Vein endothelial cell (primary cell): ENCODE results near the gene ANGPTL8. TPM values are rescaled to one million over a fixed set of nuclear protein-coding genes. Genes with fewer than 3 reads are reported as not detected.

Source experiments
- total RNA-seq: library from RNA; depleted of rRNA; stranded (reverse); fragments of >200 nt; gene quantifications from 2 replicates; pipeline ENCODE4 v1.2.3, GENCODE V29; 2012

ANGPTL8 gene, protein sequence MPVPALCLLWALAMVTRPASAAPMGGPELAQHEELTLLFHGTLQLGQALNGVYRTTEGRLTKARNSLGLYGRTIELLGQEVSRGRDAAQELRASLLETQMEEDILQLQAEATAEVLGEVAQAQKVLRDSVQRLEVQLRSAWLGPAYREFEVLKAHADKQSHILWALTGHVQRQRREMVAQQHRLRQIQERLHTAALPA
- total RNA-seq = not detected in 2 replicates

GRCh38 chr19:11239377-11240000 is at the start of gene ANGPTL8:
Gene ANGPTL8, plus strand, starts transcription at chr19:11239619. Its CDS starts 19 bp downstream, at chr19:11239638.

DNA sequence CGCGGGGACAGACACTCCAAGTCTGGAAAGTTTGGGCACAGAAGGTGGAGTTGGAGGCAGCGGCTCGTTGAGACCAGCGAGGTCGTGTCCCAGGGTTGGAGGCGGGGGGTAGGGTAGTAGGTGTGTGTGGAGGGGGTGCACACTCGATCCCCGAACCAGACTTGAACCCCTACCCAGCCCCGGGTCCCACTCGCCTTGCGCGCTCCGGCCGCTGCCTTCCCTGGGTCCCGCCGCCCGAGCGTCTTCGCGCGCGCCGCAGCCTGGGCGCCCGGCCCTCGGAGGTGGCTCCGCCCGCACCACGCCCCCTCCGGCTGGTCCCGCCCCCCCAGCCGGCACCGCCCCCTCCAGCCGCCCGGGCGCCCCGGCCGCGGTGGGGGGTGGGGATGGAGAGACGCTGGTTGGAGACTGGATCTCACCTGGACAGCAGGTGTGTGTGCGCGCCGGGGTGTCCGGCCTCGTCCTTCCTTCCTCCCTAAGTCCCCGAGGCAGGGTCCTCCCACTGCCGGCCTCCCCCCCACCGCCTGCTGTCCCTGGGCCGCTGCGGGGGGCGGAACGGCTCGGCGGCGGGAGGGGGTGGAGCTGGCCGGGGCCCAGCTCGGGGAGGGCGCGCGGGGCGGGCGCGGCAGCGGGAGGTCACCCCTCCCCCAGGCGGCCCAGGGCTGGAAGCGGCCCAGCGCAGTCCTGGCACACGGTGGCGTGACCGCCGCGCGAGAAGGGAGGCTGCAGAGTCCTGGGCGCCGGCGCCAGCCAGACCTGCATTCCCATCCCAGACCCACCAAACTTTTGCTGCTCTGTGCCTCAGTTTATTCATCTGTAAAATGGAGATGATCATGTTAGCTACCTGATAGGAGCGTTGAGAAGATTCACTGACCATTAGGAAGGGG is 41.9 kb upstream of the ANGPTL8 start, which contains the start of gene KANK2:
Gene KANK2, minus strand, starts transcription at position 255 of the 884 bp plus-strand sequence. CDS start 3,034 bp downstream, outside the sequence.

GRCh38 chr19:11261971-11262839 is 22.8 kb downstream of the ANGPTL8 start, which contains the start of gene DOCK6:
Gene DOCK6, minus strand, starts transcription at chr19:11262524. Its CDS starts 84 bp downstream, at chr19:11262440.

Other genes with a start within 250 kb of the ANGPTL8 start
- gene LDLR, start 150.2 kb upstream of the ANGPTL8 start, total RNA-seq = 37.9 and 114 TPM in 2 replicates
- 24.5 and 47.7 TPM in 2 replicates for gene SPC24, start 83.8 kb upstream of the ANGPTL8 start, total RNA-seq
- 72.2 and 91.8 TPM in 2 replicates for gene KANK2, start 42.1 kb upstream of the ANGPTL8 start, total RNA-seq
- gene DOCK6, start 22.9 kb downstream of the ANGPTL8 start, total RNA-seq = 141 and 170 TPM in 2 replicates
- gene TSPAN16, start 56.5 kb downstream of the ANGPTL8 start, total RNA-seq = not detected in 2 replicates
- 52.0 and 59.1 TPM in 2 replicates for gene RAB3D, start 100.0 kb downstream of the ANGPTL8 start, total RNA-seq
- gene TMEM205, start 106.6 kb downstream of the ANGPTL8 start, total RNA-seq = 101 and 136 TPM in 2 replicates
- gene CCDC159, start 106.9 kb downstream of the ANGPTL8 start, total RNA-seq = 12.4 and 12.6 TPM in 2 replicates
- gene PLPPR2, start 115.8 kb downstream of the ANGPTL8 start, total RNA-seq = 20.1 and 20.3 TPM in 2 replicates
- gene SWSAP1, start 135.0 kb downstream of the ANGPTL8 start, total RNA-seq = 1.7 and 2.3 TPM in 2 replicates
- gene EPOR, start 144.7 kb downstream of the ANGPTL8 start, total RNA-seq = 10.0 and 10.1 TPM in 2 replicates
- gene RGL3, start 179.7 kb downstream of the ANGPTL8 start, total RNA-seq = 0.86 and 3.9 TPM in 2 replicates
- gene ODAD3, start 195.5 kb downstream of the ANGPTL8 start, total RNA-seq = 0.19 TPM in 1 of 2 replicates, not detected in the other
- 116 and 144 TPM in 2 replicates for gene PRKCSH, start 196.0 kb downstream of the ANGPTL8 start, total RNA-seq
- gene ELAVL3, start 241.4 kb downstream of the ANGPTL8 start, total RNA-seq = under 0.01 TPM in 1 of 2 replicates, not detected in the other